PFSK-1 (cell line): ENCODE data around the gene METTL6.

Experiments used
- FOXP2 ChIP-seq: optimal IDR thresholded peaks from 2 replicates; pipeline ENCODE3; 2011; ENCODE audit warnings: borderline replicate concordance, control low read depth, inconsistent platforms; ENCODE audit not compliant: insufficient read depth; ENCODE audit errors: extremely low read length, extremely low read depth
- POLR2AphosphoS5 ChIP-seq: IDR thresholded peaks from 2 replicates; pipeline ENCODE4 v1.6.1; 2012; ENCODE audit warnings: low read depth, mild to moderate bottlenecking, control low read depth, low read length, moderate library complexity
- REST ChIP-seq, 2 experiments: IDR thresholded peaks; 2 replicates each; pipeline versions ENCODE4 v1.6.1 to v1.8.0; 2011 to 2012; ENCODE audit warnings: low read depth in 2 of 2, low read length in 2 of 2, control low read depth in 1 of 2, inconsistent platforms in 1 of 2, mild to moderate bottlenecking in 1 of 2, moderate library complexity in 1 of 2; ENCODE audit not compliant: insufficient read depth in 1 of 2
- SIN3A ChIP-seq: IDR thresholded peaks from 2 replicates; pipeline ENCODE4 v1.6.1; 2012; ENCODE audit warnings: mild to moderate bottlenecking, low read length, moderate library complexity, borderline replicate concordance; ENCODE audit not compliant: insufficient read depth
- TAF1 ChIP-seq: IDR thresholded peaks from 2 replicates; pipeline ENCODE4 v1.6.1; 2012; ENCODE audit warnings: low read length, control low read depth, borderline replicate concordance; ENCODE audit not compliant: insufficient read depth

METTL6 gene

GRCh38 chr3:15433531-15433930, 6.2 kb upstream of the METTL6 start:
- TF ChIP-seq REST (IDR thresholded peaks at IDR 0.05; ENCODE audit: insufficient read depth in 1 of 2, low read depth in 2 of 2, low read length in 2 of 2) (no peak), POLR2AphosphoS5 (no peak), SIN3A (no peak)

DNA sequence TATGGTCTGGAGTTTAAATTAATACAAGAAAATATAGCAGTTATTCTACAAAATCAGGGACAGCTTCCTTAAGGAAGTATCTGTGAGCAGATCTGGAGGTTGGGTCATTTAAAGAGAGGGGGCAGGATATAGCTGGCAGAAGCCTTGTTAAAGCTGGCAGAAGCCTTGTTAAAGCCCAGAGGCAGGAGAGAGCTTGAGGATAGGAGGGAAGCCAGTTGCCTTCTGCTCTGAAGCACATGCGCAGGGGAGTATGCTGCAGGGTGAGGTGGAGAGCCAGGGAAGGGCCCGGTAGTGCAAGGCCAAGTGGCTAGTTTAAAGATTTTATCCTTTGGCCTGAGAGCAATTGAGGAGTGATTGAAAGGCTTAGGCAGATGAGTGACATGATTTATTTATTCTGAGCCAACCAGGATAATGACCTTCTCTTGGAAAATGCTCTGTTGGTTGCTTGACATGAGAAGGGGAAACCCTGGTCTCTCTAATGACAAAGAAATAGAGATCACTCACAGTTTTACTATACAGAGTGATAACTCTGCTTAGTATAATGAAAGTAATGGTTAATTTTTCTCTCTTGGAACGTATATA, 4.0 kb upstream of the METTL6 start:
- TF ChIP-seq REST (IDR thresholded peaks at IDR 0.05; ENCODE audit: insufficient read depth in 1 of 2, low read depth in 2 of 2, low read length in 2 of 2) (no peak), SIN3A (no peak), TAF1 (no peak), POLR2AphosphoS5 (no peak), FOXP2 (no peak)

DNA sequence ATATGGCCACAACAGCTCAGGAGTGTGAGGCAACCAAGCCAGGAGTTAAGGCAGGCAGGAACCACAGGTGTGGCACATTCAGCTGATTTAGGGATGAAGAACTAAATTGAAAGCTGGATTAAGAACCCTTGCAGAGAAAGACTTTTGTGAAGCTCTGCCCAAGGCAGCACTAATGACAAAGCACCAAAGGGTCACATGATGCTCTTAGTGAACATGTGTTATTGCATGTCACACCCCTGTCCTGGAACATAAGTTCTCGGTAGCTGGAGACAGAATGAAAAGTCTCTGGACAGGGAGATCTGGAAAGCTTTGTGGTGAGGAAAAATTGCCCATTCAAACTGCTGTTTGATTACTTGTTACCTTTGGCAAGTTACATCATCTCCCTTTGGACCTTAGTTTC, 3.3 kb upstream of the METTL6 start:
- TF ChIP-seq TAF1 (no peak), REST (IDR thresholded peaks at IDR 0.05; ENCODE audit: insufficient read depth in 1 of 2, low read depth in 2 of 2, low read length in 2 of 2) (no peak), FOXP2 (no peak), SIN3A (no peak), POLR2AphosphoS5 (no peak)

DNA sequence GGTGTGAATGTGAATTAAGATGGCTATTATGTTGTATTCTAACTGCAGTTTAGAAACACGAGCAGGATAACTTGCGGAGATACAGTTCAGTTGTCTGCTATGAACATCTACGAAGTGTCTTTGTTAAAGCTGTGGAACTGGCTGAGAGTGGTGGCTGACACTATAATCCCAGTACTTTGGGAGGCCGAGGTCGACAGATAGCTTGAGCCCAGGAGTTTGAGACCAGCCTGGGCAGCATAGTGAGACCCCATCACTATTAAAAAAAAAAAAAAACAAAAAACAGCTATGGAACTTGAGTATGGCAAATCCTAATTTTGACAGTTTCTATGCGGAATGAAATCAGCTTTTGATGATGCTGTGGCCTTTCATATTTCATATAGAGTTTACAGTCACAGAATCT, 1.7 kb upstream of the METTL6 start:
- no peak for TF ChIP-seq SIN3A
- no peak for TF ChIP-seq REST (IDR thresholded peaks at IDR 0.05; ENCODE audit: insufficient read depth in 1 of 2, low read depth in 2 of 2, low read length in 2 of 2)
- TF ChIP-seq FOXP2, result no peak
- no peak for TF ChIP-seq POLR2AphosphoS5
- no peak for TF ChIP-seq TAF1

GRCh38 chr3:15428539-15428938, 1.2 kb upstream of the METTL6 start:
- TF ChIP-seq SIN3A, result no peak
